ENCODE data around the gene QKI. TPM values are rescaled to one million over a fixed set of nuclear protein-coding genes. Genes with fewer than 3 reads are reported as not detected.

Gene QKI
- total RNA-seq, 2 experiments from 2014 or later, result 43.3 to 47.5 TPM

- no peak for TF ChIP-seq CTCF (IDR thresholded peaks at IDR 0.05)
- Mint-ChIP-seq H3K4me3 (no peak overlapping the region), H3K27ac (no peak overlapping the region), H3K9me3 (no peaks in the 10 kb centered on the region), H3K4me1 (ENCODE audit: low read depth) (peaks cover 34% of the 10 kb centered on the region), H3K27me3 (no peaks in the 10 kb centered on the region), H3K36me3 (ENCODE audit: low read depth) (peaks cover 4% of the 10 kb centered on the region)
- POLR2A ChIA-PET, result no interaction called here
- intact Hi-C loops (cut with micrococcal nuclease), result no loop called here
- CTCF ChIA-PET, result no interaction called here
- ATAC-seq, result no peak
- DNase-seq, result no peak
These were observed 118.1 kb downstream of the QKI start for GRCh38 chr6:163532526-163533078.

GRCh38 chr6:163533443-163533842 lies 118.9 kb downstream of the QKI start:
- Mint-ChIP-seq H3K4me3 (no peak overlapping the region), H3K4me1 (ENCODE audit: low read depth) (peaks cover 29% of the 10 kb centered on the region), H3K27ac (no peak overlapping the region), H3K9me3 (no peaks in the 10 kb centered on the region), H3K36me3 (ENCODE audit: low read depth) (peaks cover 6% of the 10 kb centered on the region), H3K27me3 (no peaks in the 10 kb centered on the region)
- ATAC-seq, result no peak
- no peak for DNase-seq
- ChIA-PET POLR2A (no interaction called here), CTCF (no interaction called here)
- intact Hi-C loops (cut with micrococcal nuclease), result no loop called here
- no peak for TF ChIP-seq CTCF (IDR thresholded peaks at IDR 0.05)

GRCh38 chr6:163536770-163537169 lies 122.3 kb downstream of the QKI start:
- no peak for TF ChIP-seq CTCF (IDR thresholded peaks at IDR 0.05)
- Mint-ChIP-seq H3K4me3 (no peak overlapping the region), H3K27me3 (no peaks in the 10 kb centered on the region), H3K27ac (no peak overlapping the region), H3K9me3 (no peaks in the 10 kb centered on the region), H3K36me3 (ENCODE audit: low read depth) (peaks cover 12% of the 10 kb centered on the region), H3K4me1 (ENCODE audit: low read depth) (peaks cover 12% of the 10 kb centered on the region)
- ATAC-seq (no peak), DNase-seq (no peak)
- CTCF ChIA-PET, result interaction anchor here (1.7 kb wide), 1 partner anchor 30 kb away, joined by 3 read pairs; no protein-coding TSS in a partner anchor
- POLR2A ChIA-PET, result no interaction called here
- intact Hi-C loops (cut with micrococcal nuclease), result no loop called here

- H3K27me3 Mint-ChIP-seq, result no peaks in the 10 kb centered on the region
- ATAC-seq, result no peak
- intact Hi-C loops (cut with micrococcal nuclease), result no loop called here
- peaks cover 12% of the 10 kb centered on the region for H3K4me1 Mint-ChIP-seq (ENCODE audit: low read depth)
- peaks cover 12% of the 10 kb centered on the region for H3K36me3 Mint-ChIP-seq (ENCODE audit: low read depth)
- DNase-seq, result no peak
- ChIA-PET POLR2A (no interaction called here), CTCF (interaction anchor here (1.4 to 1.7 kb wide), 2 partner anchors 12 to 15 kb away, joined by 3 to 4 read pairs; no protein-coding TSS in a partner anchor)
- no peak overlapping the region for H3K4me3 Mint-ChIP-seq
- TF ChIP-seq CTCF (IDR thresholded peaks at IDR 0.05), result no peak
- no peaks in the 10 kb centered on the region for H3K9me3 Mint-ChIP-seq
- H3K27ac Mint-ChIP-seq, result no peak overlapping the region
These were observed 123.8 kb downstream of the QKI start for GRCh38 chr6:163538331-163538730.

GRCh38 chr6:163539101-163539762 lies 124.7 kb downstream of the QKI start:
- peaks cover 12% of the 10 kb centered on the region for H3K36me3 Mint-ChIP-seq (ENCODE audit: low read depth)
- H3K4me3 Mint-ChIP-seq, result no peak overlapping the region
- DNase-seq (no peak), ATAC-seq (no peak)
- H3K9me3 Mint-ChIP-seq, result no peaks in the 10 kb centered on the region
- H3K4me1 Mint-ChIP-seq (ENCODE audit: low read depth), result peaks cover 9% of the 10 kb centered on the region
- CTCF ChIA-PET, result interaction anchor here (1.7 kb wide), 1 partner anchor 16 kb away, joined by 4 read pairs; no protein-coding TSS in a partner anchor
- intact Hi-C loops (cut with micrococcal nuclease), result no loop called here
- POLR2A ChIA-PET, result no interaction called here
- H3K27ac Mint-ChIP-seq, result no peak overlapping the region
- no peaks in the 10 kb centered on the region for H3K27me3 Mint-ChIP-seq
- TF ChIP-seq CTCF (IDR thresholded peaks at IDR 0.05), result no peak

All from activated CD8-positive, alpha-beta T cell treated with anti-CD3 and anti-CD28 coated beads for 36 hours (primary cell).